Nucleus accumbens (tissue), 56 donors: Measurements from ENCODE around the gene CLDN20.

Source experiments
- DNase-seq, 56 donors: peaks; one replicate each; lab custom pipeline; 2025; lab: John Stamatoyannopoulos, UW

CLDN20 gene

GRCh38 chr6:155244434-155244833 is 19.4 kb upstream of the CLDN20 start:
- no peak for DNase-seq

- DNase-seq: no peak
Measured at GRCh38 chr6:155245193-155245592, 18.6 kb upstream of the CLDN20 start.

GRCh38 chr6:155245831-155246230 is 18.0 kb upstream of the CLDN20 start:
- DNase-seq: no peak

- DNase-seq: no peak
Measured at GRCh38 chr6:155246825-155247224, 17.0 kb upstream of the CLDN20 start.

GRCh38 chr6:155247618-155248007 is 16.2 kb upstream of the CLDN20 start:
- DNase-seq: no peak

GRCh38 chr6:155248008-155249001 is 15.5 kb upstream of the CLDN20 start:
- DNase-seq: peak in 43 of 56 donors; percentile 14 to 79 (median 35)

GRCh38 chr6:155250701-155251381 is 13.0 kb upstream of the CLDN20 start:
- DNase-seq: no peak

- DNase-seq: peak in 24 of 56 donors; percentile 11 to 80 (median 36)
Measured at GRCh38 chr6:155252581-155252980, 11.2 kb upstream of the CLDN20 start.

GRCh38 chr6:155253337-155253736 is 10.5 kb upstream of the CLDN20 start:
- DNase-seq: no peak

GRCh38 chr6:155254139-155254538 is 9.7 kb upstream of the CLDN20 start:
- DNase-seq: no peak

GRCh38 chr6:155256122-155256795 is 7.6 kb upstream of the CLDN20 start:
- DNase-seq: no peak

- no peak for DNase-seq
Measured at GRCh38 chr6:155257796-155258195, 6.0 kb upstream of the CLDN20 start.

- no peak for DNase-seq
Measured at GRCh38 chr6:155259204-155259603, 4.6 kb upstream of the CLDN20 start.

GRCh38 chr6:155259897-155260296 is 3.9 kb upstream of the CLDN20 start:
- DNase-seq: no peak

GRCh38 chr6:155260686-155261085 is 3.1 kb upstream of the CLDN20 start:
- no peak for DNase-seq

- DNase-seq: no peak
Measured at GRCh38 chr6:155261111-155261900, 2.5 kb upstream of the CLDN20 start.

- DNase-seq: no peak
Measured at GRCh38 chr6:155262655-155263054, 1.2 kb upstream of the CLDN20 start.

- DNase-seq: peak in 4 of 56 donors; percentile 13 to 30 (median 22)
Measured at GRCh38 chr6:155264693-155265320, 994 bp downstream of the CLDN20 start.

- no peak for DNase-seq
Measured at GRCh38 chr6:155265843-155266535, 2.2 kb downstream of the CLDN20 start.
